ENCODE measurements around the gene RALA.

GRCh38 chr7:39670052-39670451 lies 46.7 kb downstream of the RALA start:
- no peak for TF ChIP-seq CTCF (IDR thresholded peaks at IDR 0.05; ENCODE audit: low read length)
- no peak for TF ChIP-seq EZH2 (IDR thresholded peaks at IDR 0.05; ENCODE audit: borderline replicate concordance, low read length)
